ENCODE measurements around the gene TMEM175.
"Not testable (repeated sequence)": the region's sequence is repeated elsewhere in the genome, so short reads cannot be mapped to it uniquely, and the experiment has no call there.

Gene TMEM175

GRCh38 chr4:926538-926937 is 5.7 kb upstream of the TMEM175 start (continued):
- TF ChIP-seq TRIM28 (IDR thresholded peaks at IDR 0.05; ENCODE audit: borderline replicate concordance, low read length), result no peak
- TF ChIP-seq ZNF16 (tag by site-specific recombination; IDR thresholded peaks at IDR 0.05; ENCODE audit: low read depth), result no peak
- TF ChIP-seq ZNF155 (tag by site-specific recombination; IDR thresholded peaks at IDR 0.05), result no peak
- TF ChIP-seq ZBTB26 (tag by site-specific recombination; optimal IDR thresholded peaks at IDR 0.05), result no peak

- H3K4me3 ChIP-seq (ENCODE audit: low read depth, low read length); H3K36me3 ChIP-seq (ENCODE audit: control insufficient read depth in 2 of 2, insufficient read depth in 1 of 2, low read length in 2 of 2); POLR2A ChIA-PET; CTCF ChIA-PET; H3K4me1 ChIP-seq (ENCODE audit: control insufficient read depth, insufficient read depth, low read length); H3K9me3 ChIP-seq (ENCODE audit: control insufficient read depth, insufficient read depth, low read depth, low read length); H3K27ac ChIP-seq (ENCODE audit: extremely low read depth, low read depth, low read length): not testable (repeated sequence)
Observed at GRCh38 chr4:927566-927965, 4.7 kb upstream of the TMEM175 start.

- peaks cover 5% of the 10 kb centered on the region; the same call in 1 of the 2 replicates for H3K4me1 ChIP-seq (ENCODE audit: control insufficient read depth, insufficient read depth, low read length)
- ChIA-PET POLR2A (interaction anchor here (0.6 kb wide), 1 partner anchor 718 kb away, joined by 3 read pairs; no protein-coding TSS in a partner anchor), CTCF (interaction anchor here (0.8 kb wide), 1 partner anchor 202 kb away, joined by 6 read pairs; no protein-coding TSS in a partner anchor)
- H3K4me3 ChIP-seq (ENCODE audit: low read depth, low read length), result no peak overlapping the region
- no peaks in the 10 kb centered on the region for H3K36me3 ChIP-seq (ENCODE audit: control insufficient read depth in 2 of 2, insufficient read depth in 1 of 2, low read length in 2 of 2)
- no peak overlapping the region for H3K27ac ChIP-seq (ENCODE audit: extremely low read depth, low read depth, low read length)
- TF ChIP-seq ZBTB1 (tag by site-specific recombination; IDR thresholded peaks at IDR 0.05) (no peak), ZNF596 (tag by site-specific recombination; IDR thresholded peaks at IDR 0.05) (no peak), OSR2 (tag by site-specific recombination; IDR thresholded peaks at IDR 0.05) (no peak), ZNF366 (tag by site-specific recombination; conservative IDR thresholded peaks at IDR 0.05) (no peak)
- H3K9me3 ChIP-seq (ENCODE audit: control insufficient read depth, insufficient read depth, low read depth, low read length), result no peaks in the 10 kb centered on the region
Observed at GRCh38 chr4:929096-929765, 3.0 kb upstream of the TMEM175 start.

- Histone ChIP-seq H3K36me3 (ENCODE audit: control insufficient read depth in 2 of 2, insufficient read depth in 1 of 2, low read length in 2 of 2) (no peaks in the 10 kb centered on the region), H3K4me3 (ENCODE audit: low read depth, low read length) (no peak overlapping the region; the same call in 1 of the 2 replicates), H3K27ac (ENCODE audit: extremely low read depth, low read depth, low read length) (no peak overlapping the region), H3K9me3 (ENCODE audit: control insufficient read depth, insufficient read depth, low read depth, low read length) (no peaks in the 10 kb centered on the region), H3K4me1 (ENCODE audit: control insufficient read depth, insufficient read depth, low read length) (peaks cover 5% of the 10 kb centered on the region; the same call in 1 of the 2 replicates)
- ChIA-PET CTCF (interaction anchor here (0.8 to 1.0 kb wide), 2 partner anchors 57 to 201 kb away, joined by 4 to 6 read pairs; partner anchors contain the start of gene IDUA), POLR2A (interaction anchor here (0.9 kb wide), 1 partner anchor 155 kb away, joined by 3 read pairs; no protein-coding TSS in a partner anchor)
- TF ChIP-seq ZNF747 (tag by site-specific recombination; IDR thresholded peaks at IDR 0.05) (no peak), ZNF692 (tag by site-specific recombination; IDR thresholded peaks at IDR 0.05) (no peak), SP7 (tag by site-specific recombination; IDR thresholded peaks at IDR 0.05) (peak; percentile 67), ZNF350 (tag by site-specific recombination; IDR thresholded peaks at IDR 0.05) (no peak), ZNF423 (tag by site-specific recombination; IDR thresholded peaks at IDR 0.05) (no peak), TCF7L2 (IDR thresholded peaks at IDR 0.05; ENCODE audit: borderline replicate concordance, low read depth, low read length) (peak; percentile 82; the same call in 1 of the 2 replicates), GLIS1 (tag by site-specific recombination; IDR thresholded peaks at IDR 0.05) (peak; percentile 48), ZNF600 (tag by site-specific recombination; IDR thresholded peaks at IDR 0.05) (peak; percentile 43; the same call in 1 of the 2 replicates), REPIN1 (tag by site-specific recombination; IDR thresholded peaks at IDR 0.05; ENCODE audit: low read depth) (no peak), GLI2 (tag by site-specific recombination; IDR thresholded peaks at IDR 0.05; ENCODE audit: borderline replicate concordance, low read depth) (0 out of 2 replicates have a peak, but pooled peaks have one; percentile 37), GFI1B (tag by site-specific recombination; IDR thresholded peaks at IDR 0.05) (no peak), ZBTB49 (tag by site-specific recombination; IDR thresholded peaks at IDR 0.05; ENCODE audit: low read depth) (no peak), RBAK (tag by site-specific recombination; IDR thresholded peaks at IDR 0.05) (no peak), ZNF362 (tag by site-specific recombination; IDR thresholded peaks at IDR 0.05) (no peak), MZF1 (tag by site-specific recombination; IDR thresholded peaks at IDR 0.05; ENCODE audit: borderline replicate concordance) (no peak)
Observed at GRCh38 chr4:930028-930551, 2.2 kb upstream of the TMEM175 start.

Measured in HEK293 (cell line).